T-helper 2 cell treated with Interferon-gamma antibody and Interleukin-4, amounts not matched to agents 100 ng/mL and 5 ng/mL, for 36 hours (primary cell): ENCODE data around the gene DLK1. TPM values are rescaled to one million over a fixed set of nuclear protein-coding genes. Genes with fewer than 3 reads are reported as not detected.

ENCODE experiments used
- intact Hi-C: fragments of 100-400 bp; cut with micrococcal nuclease; formaldehyde crosslinking; loops from one replicate; pipeline ENCODE4 v1.15.1; 2023
- total RNA-seq: library from RNA; stranded (reverse); gene quantifications from 2 replicates; pipeline ENCODE4 v1.2.3, GENCODE V29; 2022

DLK1 gene
- total RNA-seq, 1 donor from 2014 or later, result not detected

DNA sequence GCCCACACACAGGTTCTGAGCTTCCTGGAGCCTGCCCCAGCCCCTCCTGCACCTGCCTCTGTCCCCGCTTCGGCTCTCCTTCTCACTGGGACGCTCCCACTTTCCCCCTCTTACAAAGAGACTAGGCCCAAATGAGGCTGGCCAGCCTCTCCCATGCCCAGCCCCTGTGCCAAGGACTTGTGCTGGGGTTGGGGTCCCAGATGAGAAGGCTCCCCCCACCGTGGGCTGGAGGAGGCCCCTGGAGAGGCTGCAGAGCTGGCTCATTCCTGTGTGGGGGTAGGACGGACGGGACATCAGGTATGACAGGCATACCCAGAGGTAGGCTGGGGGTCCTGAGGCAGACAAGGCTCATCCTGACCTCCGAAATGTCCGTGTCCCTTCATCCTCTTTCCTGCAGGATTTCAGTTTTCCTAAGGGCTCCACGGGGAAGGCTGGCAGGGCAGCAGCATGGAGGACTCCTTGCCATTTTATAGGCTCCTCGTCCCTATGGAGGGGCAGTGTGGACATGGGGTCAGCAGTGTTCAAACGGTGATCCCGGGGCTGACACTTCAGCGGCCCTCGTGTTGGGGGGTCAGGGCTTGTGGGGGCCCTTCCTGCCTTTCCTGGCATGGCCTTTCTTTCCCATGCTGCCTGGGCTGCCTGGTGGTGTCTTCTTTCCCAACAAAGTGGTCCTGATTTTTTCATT lies 50.1 kb downstream of the DLK1 start:
- intact Hi-C loops, result no loop called here

DNA sequence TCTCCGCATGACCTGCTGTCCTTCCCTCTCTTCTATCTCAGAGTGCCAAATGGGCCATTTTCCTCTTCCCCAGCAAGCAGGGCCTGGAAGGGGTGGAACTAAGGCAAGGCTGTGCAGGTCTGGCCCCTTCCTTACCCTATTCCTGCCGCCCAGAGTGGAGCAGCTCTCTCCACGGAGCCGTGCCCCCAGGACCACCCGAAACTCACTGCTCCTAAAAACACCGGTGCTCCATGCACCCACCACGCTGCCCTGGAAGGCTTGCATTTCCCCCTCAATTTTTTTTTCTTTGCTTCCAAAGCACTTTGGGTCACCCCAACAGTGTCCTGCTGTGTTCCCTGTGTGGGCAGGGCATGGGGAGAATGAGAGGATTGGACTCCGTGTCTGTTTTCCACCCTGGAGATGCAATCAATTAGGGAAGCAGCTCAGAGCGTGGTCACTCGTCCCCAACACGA lies 50.7 kb downstream of the DLK1 start:
- intact Hi-C loops, result no loop called here

DNA sequence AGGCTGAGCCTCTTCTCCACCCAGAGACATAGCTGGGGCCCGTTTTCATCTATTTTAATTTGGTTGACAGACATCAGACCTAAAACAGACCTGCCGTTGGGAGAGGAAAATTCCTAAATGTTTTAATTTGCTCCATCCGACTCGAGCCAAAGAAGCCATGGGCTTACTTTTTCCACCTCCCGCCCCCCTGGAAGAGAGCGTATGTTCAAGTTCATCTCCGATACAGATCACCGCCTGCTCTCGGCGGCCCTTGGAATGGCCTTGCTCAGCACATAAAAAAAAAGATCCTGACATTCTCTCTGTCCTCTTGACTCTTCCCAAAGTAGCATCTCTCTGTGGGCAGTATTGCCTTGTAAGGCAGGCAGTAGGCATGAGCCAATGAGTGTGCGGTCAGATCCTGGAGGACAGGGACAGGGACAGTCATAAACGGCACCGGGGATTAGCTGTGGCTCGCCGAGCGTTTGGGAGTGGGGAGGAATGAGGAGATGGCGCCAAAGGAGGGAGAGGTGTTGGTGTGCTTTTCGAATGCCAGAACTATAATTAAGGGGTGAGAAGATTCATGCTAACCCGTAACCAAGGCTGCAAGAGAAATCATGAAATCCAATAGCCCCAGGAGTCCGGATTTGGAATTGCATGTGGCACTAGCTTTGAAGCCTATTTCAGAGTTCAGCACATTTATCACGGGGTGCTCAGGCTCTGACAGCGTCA lies 51.3 kb downstream of the DLK1 start:
- intact Hi-C loops, result no loop called here

DNA sequence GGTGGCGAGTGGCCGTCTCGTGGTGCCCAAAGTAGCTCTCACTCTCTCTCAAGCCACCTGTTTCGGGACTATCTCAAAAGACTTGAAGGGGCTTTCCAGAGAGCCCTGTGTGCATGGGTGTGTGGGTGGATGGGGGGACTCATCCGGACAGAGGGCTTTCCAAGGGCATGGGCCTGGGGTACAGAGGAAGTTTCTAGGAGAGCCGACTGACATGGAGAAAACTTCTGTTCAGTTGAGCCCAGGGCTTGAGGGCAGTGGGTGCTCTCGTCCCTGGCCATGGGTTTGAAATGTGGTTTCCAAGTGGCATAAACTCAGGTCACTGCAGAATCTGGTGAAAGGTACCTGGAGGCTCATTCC lies 51.8 kb downstream of the DLK1 start:
- intact Hi-C loops, result no loop called here

DNA sequence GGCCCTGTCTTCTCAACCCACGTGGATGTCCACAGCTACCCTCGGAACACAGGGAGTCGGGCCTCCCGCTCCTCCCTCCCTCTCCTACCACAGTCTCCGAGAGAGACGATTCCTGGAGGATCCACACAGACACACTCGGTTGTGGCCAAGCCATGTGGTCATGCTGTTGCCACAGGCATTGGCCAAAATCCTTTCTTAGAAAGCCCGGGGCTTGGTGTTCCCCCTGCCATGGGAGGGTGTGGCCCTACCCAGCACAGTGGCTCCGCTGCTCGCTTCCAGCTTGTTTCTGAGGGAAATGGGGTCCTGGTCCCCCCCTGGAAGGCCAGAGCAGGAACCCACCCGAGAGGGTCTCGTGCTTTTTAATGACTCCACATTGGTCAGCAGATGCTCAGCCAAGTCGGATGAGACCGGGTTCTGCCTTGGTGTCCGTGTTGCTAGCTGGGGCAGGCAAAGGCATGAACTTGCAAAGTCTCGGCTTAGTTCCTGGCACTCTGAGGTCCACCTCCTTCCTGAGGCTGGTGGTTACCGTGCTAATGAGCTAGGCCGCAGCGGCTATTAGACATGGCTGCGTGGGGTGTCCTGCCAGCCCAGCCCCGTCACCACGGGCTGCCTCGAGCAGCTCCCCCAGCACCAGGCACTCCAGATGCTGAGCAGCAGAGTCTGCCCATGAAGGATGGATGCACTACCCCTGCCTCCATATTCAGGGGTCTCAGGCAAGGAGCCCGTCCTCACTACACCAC lies 52.4 kb downstream of the DLK1 start:
- intact Hi-C loops, result no loop called here

DNA sequence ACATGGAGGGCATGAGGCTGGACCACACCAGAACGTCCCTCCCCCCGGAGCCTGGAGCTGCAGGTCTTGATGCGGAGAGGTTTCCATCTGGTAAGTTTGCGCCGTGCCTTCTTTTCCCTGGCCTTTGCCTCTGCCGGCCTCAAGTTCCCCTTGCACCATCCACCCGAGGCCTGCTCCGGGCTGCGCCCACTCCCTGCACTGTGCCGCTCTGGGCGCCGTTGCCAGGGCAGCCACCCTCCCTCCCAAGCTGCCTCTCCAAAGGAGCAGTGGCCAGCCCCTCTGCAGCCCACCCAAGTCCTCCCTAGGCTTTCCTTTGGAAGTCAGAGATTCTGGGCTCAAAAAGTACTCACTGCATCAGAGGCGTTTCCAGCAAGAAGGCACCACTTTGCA lies 53.0 kb downstream of the DLK1 start:
- intact Hi-C loops, result no loop called here

DNA sequence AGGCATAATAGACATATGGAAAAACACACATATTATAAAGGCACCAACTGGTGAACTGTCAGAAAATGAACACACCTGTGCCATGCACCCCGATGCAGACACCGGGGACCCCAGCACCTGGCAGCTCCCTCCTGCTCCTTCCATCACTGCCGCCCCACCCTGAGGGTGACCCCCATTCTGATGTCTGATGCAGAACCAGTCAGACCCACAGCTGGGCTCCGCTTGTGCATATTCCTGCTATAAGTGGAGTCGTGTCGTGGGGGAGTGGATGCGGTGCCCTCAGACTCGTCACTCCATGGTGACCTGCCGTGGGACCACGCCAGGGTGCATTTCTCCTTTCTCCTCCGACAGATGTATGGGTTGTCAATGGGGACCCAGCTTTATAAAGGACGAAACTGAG lies 53.6 kb downstream of the DLK1 start:
- intact Hi-C loops, result no loop called here

DNA sequence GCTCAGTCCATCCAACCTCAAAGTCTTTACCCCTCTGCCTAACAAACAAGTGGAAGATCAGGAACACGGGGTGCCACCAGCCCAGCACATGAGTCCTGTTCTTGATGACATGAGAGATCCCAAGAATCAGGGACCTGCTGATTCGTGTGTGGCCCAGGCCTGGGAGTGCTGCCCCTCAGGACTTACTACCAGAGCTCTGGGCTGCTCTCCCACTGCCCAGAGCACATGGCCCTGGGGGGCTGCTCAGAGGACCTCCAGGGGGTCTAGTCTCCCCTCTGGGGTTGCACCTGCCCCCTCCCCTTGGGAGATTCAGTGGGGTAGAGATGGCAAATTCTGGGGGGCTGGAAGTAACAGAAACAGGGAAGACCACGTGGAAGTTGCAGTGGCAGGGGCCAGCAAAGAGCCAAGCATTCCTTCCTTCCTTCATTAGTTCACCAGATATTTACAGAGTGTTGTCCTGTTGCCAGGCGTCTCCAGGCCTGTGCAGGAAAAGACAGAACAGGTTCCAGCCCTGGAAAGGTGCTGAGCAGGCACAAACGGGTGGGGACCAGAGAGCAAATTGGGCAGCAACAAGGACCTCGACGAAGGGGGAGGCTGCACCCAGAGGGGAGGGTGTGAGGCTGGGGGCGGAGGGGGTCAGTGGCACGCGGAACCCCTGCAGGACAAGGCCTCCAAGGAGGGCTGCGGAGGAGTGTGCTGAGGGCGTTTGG lies 54.1 kb downstream of the DLK1 start:
- intact Hi-C loops, result no loop called here

DNA sequence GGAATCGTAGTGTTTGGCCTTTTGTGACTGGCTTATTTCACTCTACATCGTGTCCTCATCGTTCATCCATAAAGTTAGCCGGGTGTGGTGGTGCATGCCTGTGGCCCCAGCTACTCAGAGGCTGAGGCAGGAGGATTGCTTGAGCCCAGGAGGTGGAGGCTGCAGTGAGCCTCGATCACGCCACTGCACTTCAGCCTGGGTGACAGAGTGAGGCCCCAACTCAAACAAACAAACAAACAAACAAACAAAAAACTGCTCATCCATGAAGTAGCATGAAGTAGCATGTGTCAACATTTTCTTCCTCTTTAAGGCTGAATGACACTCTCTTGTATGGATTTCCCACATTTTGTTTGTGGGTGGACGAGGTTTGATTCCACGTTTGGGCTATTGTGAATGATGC lies 55.3 kb downstream of the DLK1 start:
- intact Hi-C loops, result no loop called here

DNA sequence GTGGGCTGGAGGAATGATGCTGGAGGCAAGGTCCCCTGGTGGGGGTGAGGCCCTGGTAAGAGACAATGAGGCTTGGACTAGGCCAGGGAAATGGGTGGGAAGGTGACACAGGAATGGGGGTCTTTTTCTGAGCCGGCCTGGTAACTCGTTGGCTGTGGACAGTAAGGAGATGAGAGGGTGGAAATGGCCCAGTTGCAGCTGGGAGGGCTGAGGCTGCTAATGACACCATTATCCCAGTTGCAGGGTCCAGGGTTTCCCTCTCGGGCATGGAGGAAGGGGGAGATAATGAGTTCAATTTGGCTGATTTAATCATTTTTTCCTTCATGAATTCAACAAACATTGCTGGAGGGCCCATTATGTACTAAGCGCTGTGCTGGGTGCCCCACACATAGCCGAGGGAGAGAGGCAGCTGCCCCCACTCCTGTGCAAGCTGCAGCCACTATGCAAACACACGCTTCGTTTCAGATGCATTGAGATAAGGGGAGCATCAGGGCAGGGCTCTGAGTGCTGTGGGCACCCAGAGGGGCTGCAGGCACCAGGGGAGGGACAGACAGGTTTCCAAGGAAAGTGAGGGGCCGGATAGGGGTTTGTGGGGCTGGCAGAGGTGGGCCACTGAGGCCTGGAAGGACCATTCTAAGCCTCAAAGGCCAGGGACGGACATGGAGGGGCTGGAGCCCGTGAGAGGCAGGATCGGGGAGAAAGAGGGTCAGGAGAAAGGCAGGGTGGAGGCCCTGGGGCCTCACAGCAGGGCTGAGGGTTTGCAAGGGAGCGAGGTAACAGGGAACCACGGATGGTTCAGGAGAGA lies 56.0 kb downstream of the DLK1 start:
- intact Hi-C loops, result no loop called here

DNA sequence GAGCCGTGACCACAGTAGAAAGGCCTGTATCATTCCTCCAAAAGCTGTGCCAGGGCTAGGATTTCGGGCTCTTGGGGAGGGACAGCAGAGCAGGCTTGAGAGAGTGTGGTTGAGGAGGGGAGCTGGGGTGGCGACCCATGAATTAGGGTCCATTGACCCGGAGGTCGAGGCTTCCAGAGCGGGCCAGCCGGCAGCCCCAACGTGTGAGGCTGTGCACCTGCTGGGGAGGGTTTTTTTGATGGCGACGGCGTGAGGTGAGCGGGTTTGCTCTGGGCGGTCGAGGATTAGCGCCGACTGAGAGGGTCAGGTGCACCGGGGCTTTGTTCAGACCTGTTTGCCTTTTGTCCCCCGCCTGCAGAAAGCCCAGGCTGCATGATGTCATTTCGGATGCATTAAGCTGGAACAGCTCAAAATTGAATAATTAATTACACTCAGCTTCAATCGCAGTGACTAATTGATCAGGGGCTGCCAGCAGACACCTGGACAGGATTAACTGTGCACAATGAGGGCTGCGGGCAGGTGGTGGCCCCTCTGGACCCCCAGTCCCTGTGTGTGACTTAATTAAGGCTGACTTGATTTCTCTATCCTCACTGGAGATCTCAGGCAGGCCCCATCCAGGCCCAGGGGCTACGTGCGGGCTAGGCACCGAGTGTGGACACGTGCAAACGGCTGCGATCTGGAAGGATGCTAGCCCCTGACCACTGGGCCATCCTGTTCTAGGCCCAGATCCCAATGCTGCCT lies 57.1 kb downstream of the DLK1 start:
- intact Hi-C loops, result no loop called here

DNA sequence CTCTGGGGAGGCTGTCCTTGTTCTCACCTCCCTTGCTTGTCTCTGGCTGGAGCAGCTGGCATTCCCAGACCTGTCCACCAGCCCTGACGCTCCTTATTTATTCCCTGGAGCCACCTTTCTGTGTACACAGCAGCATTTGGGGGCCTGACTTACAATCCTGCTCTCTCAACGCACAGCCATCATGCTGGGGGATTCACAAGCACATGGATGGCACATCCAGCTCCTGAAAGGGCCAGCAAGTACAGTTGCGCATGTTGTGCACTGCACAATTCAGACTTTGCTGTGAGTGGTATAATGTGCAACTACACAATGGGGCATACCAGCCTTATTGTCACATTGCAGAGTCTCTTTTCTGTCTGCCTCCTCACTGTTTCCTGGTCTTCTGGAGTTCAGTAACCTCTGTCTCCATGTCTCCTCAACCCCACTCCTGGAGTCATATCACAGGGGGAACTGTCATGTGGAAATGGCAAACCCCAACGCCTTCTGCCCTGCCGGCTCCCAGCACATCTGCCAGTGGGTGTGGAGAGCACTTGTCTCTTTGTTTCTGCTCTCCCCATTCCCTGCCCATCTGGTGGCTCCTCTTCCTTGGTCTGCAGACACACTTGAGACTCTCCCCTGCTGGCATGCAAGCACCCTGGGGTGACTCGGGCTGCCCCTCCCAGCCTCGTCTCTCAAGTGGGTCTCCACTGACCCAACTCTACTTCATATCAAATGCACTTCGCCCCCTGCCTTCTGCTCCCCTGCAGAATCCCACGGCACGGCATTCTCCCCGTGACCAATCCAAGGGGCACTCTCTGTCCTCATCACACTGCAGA lies 58.0 kb downstream of the DLK1 start:
- intact Hi-C loops, result no loop called here

DNA sequence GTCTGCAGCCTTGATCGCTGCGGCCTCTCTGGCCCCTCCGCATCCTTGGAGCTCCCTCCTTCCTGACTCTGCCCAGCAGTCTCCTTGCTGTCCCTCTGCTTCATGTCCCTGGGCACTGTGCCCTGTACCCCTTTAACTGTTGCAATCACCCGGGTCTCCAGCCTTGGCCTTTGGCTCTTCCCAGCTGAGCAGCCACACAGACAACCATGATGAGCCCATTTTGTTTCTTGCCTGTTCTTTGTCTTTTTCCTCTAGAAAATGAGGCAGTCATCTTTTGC lies 58.6 kb downstream of the DLK1 start:
- intact Hi-C loops, result no loop called here

DNA sequence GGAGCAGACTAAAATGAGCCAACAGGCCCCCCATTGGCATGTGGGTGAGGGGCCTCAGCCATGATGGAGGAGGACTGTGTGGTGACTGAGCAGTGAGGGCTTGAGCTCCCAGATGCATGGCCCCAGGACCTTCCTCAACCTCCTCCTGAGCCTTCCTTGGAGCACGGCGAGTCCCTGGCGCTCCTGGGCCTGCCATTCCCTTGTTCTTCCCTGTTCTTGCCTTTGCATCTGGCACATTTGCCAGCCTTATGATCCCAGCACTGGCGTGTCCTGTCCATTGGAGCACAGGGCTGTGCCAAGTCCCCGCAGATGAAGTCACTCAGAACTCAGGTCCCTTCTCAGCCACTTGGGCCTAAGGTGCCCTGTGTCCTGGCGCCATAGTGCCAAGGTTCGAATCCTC lies 58.9 kb downstream of the DLK1 start:
- intact Hi-C loops, result no loop called here

DNA sequence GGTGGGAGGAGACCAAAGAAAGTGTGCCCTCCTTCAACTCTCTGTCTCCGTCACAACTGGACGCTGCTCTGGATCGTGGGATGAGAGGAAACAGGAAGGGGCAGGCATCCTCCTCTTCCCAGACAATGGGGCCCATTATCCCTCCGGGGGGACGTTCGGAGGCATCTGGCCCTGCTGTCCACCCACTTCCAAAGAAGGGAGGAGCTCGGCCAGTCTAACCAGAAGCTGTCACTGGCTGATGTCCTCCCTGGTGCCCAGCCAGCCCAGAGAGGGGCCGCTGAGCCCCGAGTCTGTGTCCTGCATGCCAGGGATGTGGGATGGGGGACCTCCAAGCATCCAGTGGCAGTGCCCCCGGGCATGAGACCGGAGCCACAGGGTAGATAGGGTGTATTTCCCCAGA lies 59.4 kb downstream of the DLK1 start:
- intact Hi-C loops, result no loop called here

DNA sequence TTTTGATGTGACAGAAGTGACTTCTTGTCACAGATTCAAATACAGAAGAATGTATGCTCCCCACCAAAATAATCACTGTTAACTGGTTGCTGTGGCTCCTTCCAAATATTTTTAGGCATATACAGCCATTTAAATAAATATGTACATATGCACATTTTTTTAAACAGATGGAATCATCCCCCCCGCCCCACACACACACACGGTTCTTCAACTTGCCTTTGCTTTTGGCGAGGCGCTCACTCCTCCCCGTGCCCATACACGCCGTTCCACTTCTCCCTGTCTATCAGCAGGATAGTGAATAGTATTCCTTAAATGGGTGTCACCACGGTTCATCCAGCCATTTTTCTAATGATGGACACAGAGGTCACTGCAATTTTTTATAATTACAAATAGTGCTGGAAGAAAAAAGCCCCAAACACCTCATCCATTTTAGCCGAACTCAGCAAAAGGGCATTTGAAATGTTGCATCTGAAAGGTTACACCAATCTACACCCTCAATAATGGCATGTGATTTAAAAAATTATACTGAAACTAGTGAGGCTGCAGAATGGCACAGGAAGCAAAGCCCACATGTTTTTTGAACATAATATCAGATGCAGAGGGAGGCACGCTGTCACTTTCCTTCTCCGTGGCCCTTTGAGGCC lies 60.0 kb downstream of the DLK1 start:
- intact Hi-C loops, result no loop called here

DNA sequence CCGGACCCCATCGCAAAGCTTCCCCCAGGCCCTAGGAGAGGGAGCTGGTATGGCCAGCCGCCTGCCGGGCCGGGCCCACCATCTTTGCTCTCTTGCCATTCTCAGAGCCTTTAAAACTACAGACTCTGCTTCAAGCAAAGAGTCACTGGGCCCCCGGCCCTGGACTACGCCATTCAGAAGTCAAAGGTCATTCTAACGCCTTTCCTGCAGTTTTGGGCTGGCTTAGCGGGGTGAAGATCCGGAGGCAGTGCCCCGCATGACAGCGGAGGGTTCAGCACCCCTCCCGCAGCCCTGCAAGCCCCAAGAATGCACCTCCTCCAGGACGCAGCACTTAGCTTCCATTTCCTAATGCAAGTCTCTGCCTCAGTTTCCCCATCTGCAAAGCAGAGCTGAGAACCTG lies 61.0 kb downstream of the DLK1 start:
- intact Hi-C loops, result no loop called here
